DND-41 (cell line): ENCODE results near the gene GLRX.

Source experiments
- ATAC-seq: fragments of 200-7000 bp; cut with Tn5 transposase; 3 replicates; pipeline ENCODE4 v1.9.1; 2021; ENCODE audit warnings: low read depth; ENCODE audit not compliant: insufficient read depth
- DNase-seq: peaks from one replicate; pipeline ENCODE4 v3.0.0-alpha.2; 2020
- H2AFZ ChIP-seq: 2 replicates; pipeline ENCODE4 v1.6.0; 2012; ENCODE audit warnings: low read depth, low read length
- H3K27ac ChIP-seq: 2 replicates; pipeline ENCODE4 v1.5.1; 2012; ENCODE audit warnings: low read length, inconsistent platforms
- H3K27me3 ChIP-seq: fragments of 200-600 bp; sonication (generic); 2 replicates; pipeline ENCODE4 v1.6.0; 2012; ENCODE audit warnings: low read length, mild to moderate bottlenecking, inconsistent platforms; ENCODE audit not compliant: insufficient read depth, poor library complexity
- H3K36me3 ChIP-seq: 2 replicates; pipeline ENCODE4 v1.5.1; 2012; ENCODE audit warnings: low read length, inconsistent platforms; ENCODE audit not compliant: insufficient read depth
- H3K4me1 ChIP-seq: 2 replicates; pipeline ENCODE4 v1.5.1; 2012; ENCODE audit warnings: mild to moderate bottlenecking, low read length; ENCODE audit not compliant: insufficient read depth
- H3K4me2 ChIP-seq: 2 replicates; pipeline ENCODE4 v1.6.0; 2012; ENCODE audit warnings: mild to moderate bottlenecking, moderate library complexity, low read length, inconsistent platforms; ENCODE audit not compliant: insufficient read depth
- H3K4me3 ChIP-seq, 2 experiments: fragments of 200-600 bp in 1 of 2; shearing (Covaris generic) in 1 of 2; 2 replicates each; pipeline ENCODE4 v1.5.1; 2012 to 2016; ENCODE audit warnings: inconsistent platforms in 2 of 2, low read length in 2 of 2, mild to moderate bottlenecking in 2 of 2, low read depth in 1 of 2, moderate library complexity in 1 of 2
- H3K79me2 ChIP-seq: 2 replicates; pipeline ENCODE4 v1.6.0; 2012; ENCODE audit warnings: low read length, inconsistent platforms; ENCODE audit not compliant: insufficient read depth
- H3K9ac ChIP-seq: 2 replicates; pipeline ENCODE4 v1.6.0; 2012; ENCODE audit warnings: low read depth, mild to moderate bottlenecking, inconsistent platforms, low read length, moderate library complexity
- H3K9me3 ChIP-seq: 2 replicates; pipeline ENCODE4 v1.5.1; 2012; ENCODE audit warnings: low read length, moderate library complexity, mild to moderate bottlenecking, inconsistent platforms; ENCODE audit not compliant: insufficient read depth, severe bottlenecking
- H4K20me1 ChIP-seq: 2 replicates; pipeline ENCODE4 v1.6.0; 2012; ENCODE audit warnings: low read length; ENCODE audit not compliant: insufficient read depth
- CTCF ChIP-seq: IDR thresholded peaks from 2 replicates; pipeline ENCODE4 v1.5.1; 2012; ENCODE audit warnings: borderline replicate concordance, low read length, moderate library complexity, mild to moderate bottlenecking; ENCODE audit not compliant: poor library complexity, severe bottlenecking; ENCODE audit errors: extremely low read depth
- EZH2 ChIP-seq: IDR thresholded peaks from 3 replicates; pipeline ENCODE4 v1.6.1; 2012; ENCODE audit warnings: borderline replicate concordance, low read depth, mild to moderate bottlenecking, moderate library complexity, low read length, inconsistent platforms; ENCODE audit not compliant: severe bottlenecking

GLRX gene

GRCh38 chr5:95830226-95830625 is 7.7 kb upstream of the GLRX start:
- Histone ChIP-seq H4K20me1 (no peaks in the 10 kb centered on the region), H3K36me3 (no peaks in the 10 kb centered on the region), H3K27me3 (no peaks in the 10 kb centered on the region), H2AFZ (no peak overlapping the region), H3K27ac (no peak overlapping the region), H3K4me2 (no peak overlapping the region), H3K9me3 (no peaks in the 10 kb centered on the region), H3K4me1 (peaks cover 41% of the 10 kb centered on the region), H3K79me2 (no peaks in the 10 kb centered on the region), H3K4me3 (no peak overlapping the region), H3K9ac (no peak overlapping the region)
- ATAC-seq = no peak
- DNase-seq = no peak
- TF ChIP-seq CTCF (no peak), EZH2 (no peak)

- H3K4me1 ChIP-seq = peaks cover 44% of the 10 kb centered on the region
- H3K79me2 ChIP-seq = no peaks in the 10 kb centered on the region
- H3K27ac ChIP-seq = no peak overlapping the region
- H3K4me2 ChIP-seq = no peak overlapping the region
- no peak overlapping the region for H2AFZ ChIP-seq
- H3K36me3 ChIP-seq = no peaks in the 10 kb centered on the region
- no peaks in the 10 kb centered on the region for H3K9me3 ChIP-seq
- H3K9ac ChIP-seq = no peak overlapping the region
- TF ChIP-seq EZH2 = no peak
- no peak for TF ChIP-seq CTCF
- DNase-seq = no peak
- H4K20me1 ChIP-seq = no peaks in the 10 kb centered on the region
- H3K4me3 ChIP-seq = no peak overlapping the region
- ATAC-seq = no peak
- no peaks in the 10 kb centered on the region for H3K27me3 ChIP-seq
These were observed 5.3 kb upstream of the GLRX start for GRCh38 chr5:95827892-95828246.

GRCh38 chr5:95826949-95827891 is 4.7 kb upstream of the GLRX start:
- ATAC-seq (no peak), DNase-seq (no peak)
- Histone ChIP-seq H4K20me1 (no peaks in the 10 kb centered on the region), H3K9me3 (no peaks in the 10 kb centered on the region), H3K4me3 (no peak overlapping the region), H3K4me1 (peaks cover 40% of the 10 kb centered on the region), H2AFZ (no peak overlapping the region), H3K79me2 (peaks cover 3% of the 10 kb centered on the region), H3K27ac (no peak overlapping the region), H3K4me2 (no peak overlapping the region), H3K27me3 (no peaks in the 10 kb centered on the region), H3K36me3 (no peaks in the 10 kb centered on the region), H3K9ac (no peak overlapping the region)
- TF ChIP-seq EZH2 = no peak
- no peak for TF ChIP-seq CTCF
